ENCODE results near the gene PER3. TPM values are rescaled to one million over a fixed set of nuclear protein-coding genes. Genes with fewer than 3 reads are reported as not detected.
A peak's percentile ranks its signal among the peaks of the same experiment; 100 is the strongest.

Gene PER3
- total RNA-seq, 2 experiments from 2014 or later, result 2.1 to 2.4 TPM

DNA sequence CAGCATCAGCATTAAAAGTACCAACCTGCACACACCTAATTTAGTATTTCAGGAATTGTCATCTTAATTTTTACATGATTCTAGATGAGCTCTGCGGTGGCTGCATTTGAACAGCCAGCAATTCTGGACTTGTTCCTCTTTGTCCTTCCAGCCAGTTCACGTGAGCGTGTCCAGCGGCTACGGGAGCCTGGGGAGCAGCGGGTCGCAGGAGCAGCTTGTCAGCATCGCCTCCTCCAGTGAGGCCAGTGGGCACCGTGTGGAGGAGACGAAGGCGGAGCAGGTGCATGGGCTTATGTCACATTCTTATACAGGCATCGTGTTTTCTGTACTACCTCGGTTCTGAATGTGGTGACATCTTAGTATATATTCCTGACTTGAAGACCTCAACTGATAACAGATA lies 25.7 kb downstream of the PER3 start:
- DNase-seq (no peak), ATAC-seq (no peak)
- POLR2A ChIA-PET, result no interaction called here
- Mint-ChIP-seq H3K36me3 (ENCODE audit: low read depth) (peaks cover 27% of the 10 kb centered on the region), H3K4me3 (no peak overlapping the region), H3K4me1 (ENCODE audit: low read depth) (no peaks in the 10 kb centered on the region), H3K27ac (no peak overlapping the region), H3K9me3 (peaks cover 14% of the 10 kb centered on the region), H3K27me3 (no peaks in the 10 kb centered on the region)
- TF ChIP-seq, protein P1, sequence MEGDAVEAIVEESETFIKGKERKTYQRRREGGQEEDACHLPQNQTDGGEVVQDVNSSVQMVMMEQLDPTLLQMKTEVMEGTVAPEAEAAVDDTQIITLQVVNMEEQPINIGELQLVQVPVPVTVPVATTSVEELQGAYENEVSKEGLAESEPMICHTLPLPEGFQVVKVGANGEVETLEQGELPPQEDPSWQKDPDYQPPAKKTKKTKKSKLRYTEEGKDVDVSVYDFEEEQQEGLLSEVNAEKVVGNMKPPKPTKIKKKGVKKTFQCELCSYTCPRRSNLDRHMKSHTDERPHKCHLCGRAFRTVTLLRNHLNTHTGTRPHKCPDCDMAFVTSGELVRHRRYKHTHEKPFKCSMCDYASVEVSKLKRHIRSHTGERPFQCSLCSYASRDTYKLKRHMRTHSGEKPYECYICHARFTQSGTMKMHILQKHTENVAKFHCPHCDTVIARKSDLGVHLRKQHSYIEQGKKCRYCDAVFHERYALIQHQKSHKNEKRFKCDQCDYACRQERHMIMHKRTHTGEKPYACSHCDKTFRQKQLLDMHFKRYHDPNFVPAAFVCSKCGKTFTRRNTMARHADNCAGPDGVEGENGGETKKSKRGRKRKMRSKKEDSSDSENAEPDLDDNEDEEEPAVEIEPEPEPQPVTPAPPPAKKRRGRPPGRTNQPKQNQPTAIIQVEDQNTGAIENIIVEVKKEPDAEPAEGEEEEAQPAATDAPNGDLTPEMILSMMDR (IDR thresholded peaks at IDR 0.05), result no peak
- CTCF ChIA-PET, result interaction anchor here (0.8 kb wide), 1 partner anchor 9 kb away, joined by 3 read pairs; no protein-coding TSS in a partner anchor
- intact Hi-C loops (cut with micrococcal nuclease), result loop anchor here (10.0 kb wide), 1 partner anchor 85 kb away; no protein-coding TSS in a partner anchor

DNA sequence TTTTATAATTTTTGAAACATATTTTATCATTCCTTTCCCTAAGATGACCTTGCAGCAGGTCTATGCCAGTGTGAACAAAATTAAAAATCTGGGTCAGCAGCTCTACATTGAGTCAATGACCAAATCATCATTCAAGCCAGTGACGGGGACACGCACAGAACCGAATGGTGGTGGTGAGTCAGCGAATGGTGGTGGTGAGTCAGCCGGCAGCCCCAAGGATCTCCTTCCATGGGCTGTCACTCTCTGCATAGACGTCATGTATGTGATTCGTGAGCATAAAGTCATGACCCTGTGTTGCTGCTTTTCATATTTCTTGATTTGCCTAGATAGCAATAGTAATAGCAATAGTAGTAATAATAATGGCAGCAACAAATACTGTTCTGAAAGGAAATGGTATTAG lies 26.3 kb downstream of the PER3 start:
- TF ChIP-seq, protein P1 (IDR thresholded peaks at IDR 0.05), result no peak
- Mint-ChIP-seq H3K4me1 (ENCODE audit: low read depth) (no peaks in the 10 kb centered on the region), H3K4me3 (no peak overlapping the region), H3K36me3 (ENCODE audit: low read depth) (peaks cover 27% of the 10 kb centered on the region), H3K27me3 (no peaks in the 10 kb centered on the region), H3K27ac (no peak overlapping the region), H3K9me3 (peaks cover 14% of the 10 kb centered on the region)
- ChIA-PET CTCF (interaction anchor here (0.7 to 1.0 kb wide), 3 partner anchors 8 to 93 kb away, joined by 3 read pairs; no protein-coding TSS in a partner anchor), POLR2A (no interaction called here)
- DNase-seq, result peak; percentile 49
- ATAC-seq, result peak; percentile 55
- intact Hi-C loops (cut with micrococcal nuclease), result loop anchor here (10.0 kb wide), 1 partner anchor 84 kb away; no protein-coding TSS in a partner anchor

DNA sequence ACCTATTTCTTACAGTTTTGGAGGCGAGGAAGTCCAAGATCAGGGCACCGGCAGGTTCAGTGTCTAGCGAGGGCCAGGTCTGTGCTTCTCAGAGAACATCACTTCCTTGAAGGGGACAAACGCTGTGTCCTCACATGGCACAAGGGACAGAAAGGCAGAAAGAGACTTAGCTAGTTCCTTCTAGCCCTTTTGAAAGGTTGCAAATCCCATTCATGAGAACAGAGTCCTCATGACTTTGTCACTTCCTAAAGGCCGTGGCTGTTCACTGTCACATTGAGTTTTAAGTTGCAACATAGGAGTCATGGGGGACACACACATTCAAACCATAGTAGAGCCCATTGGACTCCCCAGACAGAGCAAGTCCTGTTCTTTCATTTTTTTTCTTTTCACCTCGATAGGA lies 27.4 kb downstream of the PER3 start:
- Mint-ChIP-seq H3K27me3 (no peaks in the 10 kb centered on the region), H3K4me1 (ENCODE audit: low read depth) (no peaks in the 10 kb centered on the region), H3K36me3 (ENCODE audit: low read depth) (peaks cover 27% of the 10 kb centered on the region), H3K27ac (no peak overlapping the region), H3K4me3 (no peak overlapping the region), H3K9me3 (peaks cover 14% of the 10 kb centered on the region)
- POLR2A ChIA-PET, result interaction anchor here (0.6 kb wide), 1 partner anchor 927 kb away, joined by 3 read pairs; no protein-coding TSS in a partner anchor
- ATAC-seq (no peak), DNase-seq (no peak)
- TF ChIP-seq, protein P1 (IDR thresholded peaks at IDR 0.05), result no peak
- intact Hi-C loops (cut with micrococcal nuclease), result loop anchor here (10.0 kb wide), 1 partner anchor 83 kb away; no protein-coding TSS in a partner anchor
- CTCF ChIA-PET, result interaction anchor here (0.6 to 1.2 kb wide), 4 partner anchors 58 to 164 kb away, joined by 3 read pairs; no protein-coding TSS in a partner anchor

DNA sequence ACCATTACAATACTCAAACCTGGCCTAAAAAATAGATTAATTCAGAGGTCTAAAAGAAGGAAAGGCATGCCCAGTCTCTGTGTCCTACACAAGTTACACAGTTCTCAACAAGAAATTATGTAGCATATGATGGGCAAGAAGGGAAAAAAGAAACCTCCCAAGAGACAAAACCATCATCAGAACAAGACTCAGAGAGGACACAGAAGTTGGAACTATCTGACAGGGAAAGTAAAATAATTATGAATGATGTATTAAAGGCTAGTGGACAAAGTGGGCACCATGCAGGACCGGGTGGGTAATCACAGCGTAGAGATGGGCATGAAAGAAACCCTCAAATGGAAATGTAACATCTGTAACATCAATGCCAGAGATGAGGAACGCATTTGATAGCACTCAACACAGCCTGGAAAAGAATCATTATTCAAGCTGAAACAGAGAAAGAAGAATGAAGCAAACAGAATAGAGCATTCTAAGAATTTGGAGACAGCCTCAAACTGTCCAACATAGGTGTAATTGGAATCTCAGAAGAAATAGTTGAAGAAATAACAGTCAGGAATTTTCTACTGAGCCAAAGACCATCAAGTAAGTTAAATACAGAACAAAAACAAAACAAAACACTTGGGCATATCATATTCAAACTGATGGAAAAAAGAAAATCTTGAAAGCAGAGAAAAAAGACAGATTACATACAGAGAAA lies 29.7 kb downstream of the PER3 start:
- no peak overlapping the region for H3K4me3 Mint-ChIP-seq
- ChIA-PET CTCF (no interaction called here), POLR2A (no interaction called here)
- TF ChIP-seq, protein P1 (IDR thresholded peaks at IDR 0.05), result no peak
- H3K27me3 Mint-ChIP-seq, result no peaks in the 10 kb centered on the region
- DNase-seq, result no peak
- no peak overlapping the region for H3K27ac Mint-ChIP-seq
- peaks cover 14% of the 10 kb centered on the region for H3K9me3 Mint-ChIP-seq
- peaks cover 27% of the 10 kb centered on the region for H3K36me3 Mint-ChIP-seq (ENCODE audit: low read depth)
- no peaks in the 10 kb centered on the region for H3K4me1 Mint-ChIP-seq (ENCODE audit: low read depth)
- intact Hi-C loops (cut with micrococcal nuclease), result loop anchor here (10.0 kb wide), 1 partner anchor 81 kb away; no protein-coding TSS in a partner anchor
- ATAC-seq, result no peak

DNA sequence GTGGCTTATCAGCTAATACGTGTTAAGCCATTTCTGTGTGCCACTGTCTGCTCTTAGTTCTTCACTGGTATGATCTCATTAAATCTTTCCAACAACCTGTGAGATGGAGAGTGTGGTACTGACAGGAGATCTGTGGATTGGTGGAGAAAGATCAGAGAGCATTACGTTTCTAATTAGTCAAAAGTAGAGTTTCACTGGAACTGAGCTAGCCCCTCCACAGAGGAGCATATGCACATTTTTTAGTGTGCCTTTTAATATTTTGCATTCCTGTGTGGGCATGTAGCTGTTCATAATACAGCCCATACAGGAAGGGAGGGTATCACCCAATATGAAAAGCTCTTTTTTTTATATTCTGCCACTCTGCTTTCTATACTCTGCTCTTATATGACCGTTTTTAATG lies 37.2 kb downstream of the PER3 start:
- no peaks in the 10 kb centered on the region for H3K27me3 Mint-ChIP-seq
- no peak overlapping the region for H3K4me3 Mint-ChIP-seq
- ChIA-PET CTCF (interaction anchor here (1.1 to 2.3 kb wide), 2 partner anchors 13 to 23 kb away, joined by 3 to 10 read pairs; no protein-coding TSS in a partner anchor), POLR2A (interaction anchor here (0.5 to 0.7 kb wide), 2 partner anchors 45 to 458 kb away, joined by 3 read pairs; no protein-coding TSS in a partner anchor)
- TF ChIP-seq, protein P1 (IDR thresholded peaks at IDR 0.05), result no peak
- H3K4me1 Mint-ChIP-seq (ENCODE audit: low read depth), result no peaks in the 10 kb centered on the region
- DNase-seq (no peak), ATAC-seq (no peak)
- intact Hi-C loops (cut with micrococcal nuclease), result no loop called here
- H3K9me3 Mint-ChIP-seq, result no peaks in the 10 kb centered on the region
- no peak overlapping the region for H3K27ac Mint-ChIP-seq
- H3K36me3 Mint-ChIP-seq (ENCODE audit: low read depth), result peaks cover 2% of the 10 kb centered on the region
